ENCODE measurements around the gene TEX101.

TEX101 gene

DNA sequence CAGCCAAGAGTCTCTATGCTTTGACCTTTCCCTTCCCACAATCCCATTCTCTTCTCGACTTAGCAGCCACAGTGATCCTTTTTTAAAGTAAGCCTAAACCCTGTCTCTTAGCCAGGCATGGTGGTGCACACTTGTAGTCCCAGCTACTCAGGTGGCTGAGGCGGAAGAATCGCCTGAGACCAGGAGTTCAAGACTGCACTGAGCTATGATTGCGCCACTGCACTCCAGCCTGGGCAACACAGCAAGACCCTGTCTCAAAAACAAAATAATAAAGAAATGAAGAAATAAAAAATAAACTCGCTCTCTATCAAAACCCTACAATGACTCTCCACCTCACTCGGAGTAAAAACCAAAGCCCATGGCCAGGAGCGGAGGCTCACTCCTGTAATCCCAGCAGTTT, 14.7 kb downstream of the TEX101 start (continued):
- TF ChIP-seq, protein P1, sequence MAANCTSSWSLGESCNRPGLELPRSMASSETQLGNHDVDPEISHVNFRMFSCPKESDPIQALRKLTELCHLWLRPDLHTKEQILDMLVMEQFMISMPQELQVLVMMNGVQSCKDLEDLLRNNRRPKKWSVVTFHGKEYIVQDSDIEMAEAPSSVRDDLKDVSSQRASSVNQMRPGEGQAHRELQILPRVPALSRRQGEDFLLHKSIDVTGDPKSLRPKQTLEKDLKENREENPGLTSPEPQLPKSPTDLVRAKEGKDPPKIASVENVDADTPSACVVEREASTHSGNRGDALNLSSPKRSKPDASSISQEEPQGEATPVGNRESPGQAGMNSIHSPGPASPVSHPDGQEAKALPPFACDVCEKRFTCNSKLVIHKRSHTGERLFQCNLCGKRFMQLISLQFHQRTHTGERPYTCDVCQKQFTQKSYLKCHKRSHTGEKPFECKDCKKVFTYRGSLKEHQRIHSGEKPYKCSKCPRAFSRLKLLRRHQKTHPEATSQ (tag by site-specific recombination; IDR thresholded peaks at IDR 0.05): no peak
- no peak for TF ChIP-seq HIC1 (tag by site-specific recombination; IDR thresholded peaks at IDR 0.05)

DNA sequence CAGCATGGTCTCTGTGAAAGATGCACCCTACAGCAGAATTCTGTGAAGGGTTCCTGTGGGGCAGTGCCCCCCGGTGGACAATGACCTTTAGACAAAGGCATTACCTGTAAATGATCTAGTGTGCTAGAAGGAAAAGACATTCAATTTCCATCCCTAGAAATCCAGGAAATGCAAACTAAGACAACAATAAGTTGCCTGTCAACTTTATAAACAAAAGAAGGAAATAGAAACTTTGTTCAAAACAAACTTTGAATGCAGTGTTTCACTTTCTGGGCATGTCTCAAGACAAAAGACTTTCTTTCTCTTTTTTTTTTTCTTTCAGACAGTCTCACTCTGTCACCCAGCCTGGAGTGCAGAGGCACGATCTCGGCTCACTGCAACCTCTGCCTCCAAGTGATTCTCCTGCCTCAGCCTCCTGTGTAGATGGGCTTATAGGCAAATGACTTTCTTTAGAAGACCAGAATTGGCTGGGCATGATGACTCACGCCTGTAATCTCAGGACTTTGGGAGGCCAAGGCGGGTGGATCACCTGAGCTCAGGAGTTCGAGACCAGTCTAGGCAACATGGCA, 15.5 kb downstream of the TEX101 start:
- no peak overlapping the region for H3K4me3 ChIP-seq (ENCODE audit: low read depth, low read length)

DNA sequence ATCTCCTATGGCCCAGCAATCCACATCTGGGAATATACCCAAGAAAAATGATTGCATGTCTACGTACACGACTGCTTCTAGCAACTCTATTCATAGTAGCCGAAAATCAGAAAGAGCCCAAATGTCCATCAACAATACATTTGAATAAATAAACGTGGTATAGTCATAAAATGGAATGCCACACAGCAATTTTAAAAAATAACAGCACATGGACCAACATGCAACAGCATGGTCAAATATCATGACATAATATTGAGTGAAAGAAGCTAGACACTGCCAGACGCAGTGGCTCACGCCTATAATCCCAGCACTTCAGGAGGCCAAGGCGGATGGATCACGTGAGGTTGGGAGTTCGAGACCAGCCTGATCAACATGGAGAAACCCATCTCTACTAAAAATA, 16.3 kb downstream of the TEX101 start:
- no peak overlapping the region for H3K4me3 ChIP-seq (ENCODE audit: low read depth, low read length)
- H3K27ac ChIP-seq (ENCODE audit: extremely low read depth, low read depth, low read length): no peak overlapping the region
- CTCF ChIA-PET: interaction anchor here (0.5 to 13.5 kb wide), 8 partner anchors 8 to 651 kb away, joined by 3 to 217 read pairs (median 7); no protein-coding TSS in a partner anchor
- peaks cover 4% of the 10 kb centered on the region for H3K4me1 ChIP-seq (ENCODE audit: control insufficient read depth, insufficient read depth, low read length)
- POLR2A ChIA-PET: no interaction called here
- TF ChIP-seq IKZF3 (tag by site-specific recombination; IDR thresholded peaks at IDR 0.05) (no peak), ZNF184 (tag by site-specific recombination; IDR thresholded peaks at IDR 0.05) (no peak), ZNF341 (tag by site-specific recombination; IDR thresholded peaks at IDR 0.05; ENCODE audit: low read depth) (no peak), ZBTB21 (tag by site-specific recombination; IDR thresholded peaks at IDR 0.05) (no peak), PRDM6 (tag by site-specific recombination; IDR thresholded peaks at IDR 0.05) (no peak)
- TF ChIP-seq, protein P2, sequence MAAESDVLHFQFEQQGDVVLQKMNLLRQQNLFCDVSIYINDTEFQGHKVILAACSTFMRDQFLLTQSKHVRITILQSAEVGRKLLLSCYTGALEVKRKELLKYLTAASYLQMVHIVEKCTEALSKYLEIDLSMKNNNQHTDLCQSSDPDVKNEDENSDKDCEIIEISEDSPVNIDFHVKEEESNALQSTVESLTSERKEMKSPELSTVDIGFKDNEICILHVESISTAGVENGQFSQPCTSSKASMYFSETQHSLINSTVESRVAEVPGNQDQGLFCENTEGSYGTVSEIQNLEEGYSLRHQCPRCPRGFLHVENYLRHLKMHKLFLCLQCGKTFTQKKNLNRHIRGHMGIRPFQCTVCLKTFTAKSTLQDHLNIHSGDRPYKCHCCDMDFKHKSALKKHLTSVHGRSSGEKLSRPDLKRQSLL (tag by site-specific recombination; IDR thresholded peaks at IDR 0.05): no peak
- H3K36me3 ChIP-seq (ENCODE audit: control insufficient read depth in 2 of 2, insufficient read depth in 1 of 2, low read length in 2 of 2): 0 out of 3 replicates have a peak, but pooled peaks cover 0 to 3% of the 10 kb centered on the region in 2 experiments
- H3K9me3 ChIP-seq (ENCODE audit: control insufficient read depth, insufficient read depth, low read depth, low read length): no peaks in the 10 kb centered on the region

More for the DNA sequence above, 15.5 kb downstream of the TEX101 start:
- Histone ChIP-seq H3K36me3 (ENCODE audit: control insufficient read depth in 2 of 2, insufficient read depth in 1 of 2, low read length in 2 of 2) (0 out of 3 replicates have a peak, but pooled peaks cover 0 to 3% of the 10 kb centered on the region in 2 experiments), H3K9me3 (ENCODE audit: control insufficient read depth, insufficient read depth, low read depth, low read length) (no peaks in the 10 kb centered on the region; the same call in 1 of the 2 replicates), H3K27ac (ENCODE audit: extremely low read depth, low read depth, low read length) (no peak overlapping the region), H3K4me1 (ENCODE audit: control insufficient read depth, insufficient read depth, low read length) (peaks cover 10% of the 10 kb centered on the region)
- ChIA-PET POLR2A (no interaction called here), CTCF (interaction anchor here (0.6 to 13.5 kb wide), 8 partner anchors 9 to 650 kb away, joined by 3 to 217 read pairs (median 7); no protein-coding TSS in a partner anchor)
- TF ChIP-seq ZNF654 (tag by site-specific recombination; IDR thresholded peaks at IDR 0.05; ENCODE audit: low read depth) (peak; percentile 13; the same call in 1 of the 2 replicates), HOXA7 (CRISPR knock-in tag; IDR thresholded peaks at IDR 0.05; ENCODE audit: borderline replicate concordance) (no peak), PRDM1 (tag by site-specific recombination; IDR thresholded peaks at IDR 0.05) (peak; percentile 75; the same call in 1 of the 2 replicates), ZFP37 (tag by site-specific recombination; IDR thresholded peaks at IDR 0.05) (no peak), ZBTB17 (tag by site-specific recombination; IDR thresholded peaks at IDR 0.05) (peak; percentile 55)

Measured in HEK293 (cell line).